Measurements from ENCODE around the gene ADORA2A.

The ADORA2A gene

GRCh38 chr22:24424001-24424900, 3.1 kb upstream of the ADORA2A start:
- Histone ChIP-seq H3K9me2 (replicated peaks; ENCODE audit: control insufficient read depth, low read length) (no peaks in the 10 kb centered on the region), H3K4me2 (ENCODE audit: low read length) (peak overlapping the region; percentile 96), H3K27ac (ENCODE audit: low read depth, low read length) (peak overlapping the region; percentile 12; the same call in 1 of the 2 replicates), H3K79me2 (ENCODE audit: control insufficient read depth, low read length) (peaks cover 44% of the 10 kb centered on the region), H3F3A (ENCODE audit: control insufficient read depth, insufficient read depth) (peaks cover 16% of the 10 kb centered on the region), H3K27me3 (ENCODE audit: control insufficient read depth, low read length) (no peaks in the 10 kb centered on the region), H4K20me1 (ENCODE audit: control insufficient read depth, insufficient read depth, low read depth, low read length) (no peaks in the 10 kb centered on the region), H3K4me3 (ENCODE audit: low read length) (peak overlapping the region; percentile 82), H3K36me3 (ENCODE audit: control insufficient read depth, low read length) (peaks cover 11% of the 10 kb centered on the region), H3K4me1 (ENCODE audit: control insufficient read depth, low read length) (peaks cover 52% of the 10 kb centered on the region), H3K9me3 (ENCODE audit: control insufficient read depth, insufficient read depth, low read length) (no peaks in the 10 kb centered on the region)
- TF ChIP-seq, protein P1, sequence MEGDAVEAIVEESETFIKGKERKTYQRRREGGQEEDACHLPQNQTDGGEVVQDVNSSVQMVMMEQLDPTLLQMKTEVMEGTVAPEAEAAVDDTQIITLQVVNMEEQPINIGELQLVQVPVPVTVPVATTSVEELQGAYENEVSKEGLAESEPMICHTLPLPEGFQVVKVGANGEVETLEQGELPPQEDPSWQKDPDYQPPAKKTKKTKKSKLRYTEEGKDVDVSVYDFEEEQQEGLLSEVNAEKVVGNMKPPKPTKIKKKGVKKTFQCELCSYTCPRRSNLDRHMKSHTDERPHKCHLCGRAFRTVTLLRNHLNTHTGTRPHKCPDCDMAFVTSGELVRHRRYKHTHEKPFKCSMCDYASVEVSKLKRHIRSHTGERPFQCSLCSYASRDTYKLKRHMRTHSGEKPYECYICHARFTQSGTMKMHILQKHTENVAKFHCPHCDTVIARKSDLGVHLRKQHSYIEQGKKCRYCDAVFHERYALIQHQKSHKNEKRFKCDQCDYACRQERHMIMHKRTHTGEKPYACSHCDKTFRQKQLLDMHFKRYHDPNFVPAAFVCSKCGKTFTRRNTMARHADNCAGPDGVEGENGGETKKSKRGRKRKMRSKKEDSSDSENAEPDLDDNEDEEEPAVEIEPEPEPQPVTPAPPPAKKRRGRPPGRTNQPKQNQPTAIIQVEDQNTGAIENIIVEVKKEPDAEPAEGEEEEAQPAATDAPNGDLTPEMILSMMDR (IDR thresholded peaks at IDR 0.05; ENCODE audit: low read depth, low read length, poor library complexity, severe bottlenecking) = no peak
- no peak for TF ChIP-seq EZH2phosphoT487 (IDR thresholded peaks at IDR 0.05; ENCODE audit: borderline replicate concordance, low read length)

DNA sequence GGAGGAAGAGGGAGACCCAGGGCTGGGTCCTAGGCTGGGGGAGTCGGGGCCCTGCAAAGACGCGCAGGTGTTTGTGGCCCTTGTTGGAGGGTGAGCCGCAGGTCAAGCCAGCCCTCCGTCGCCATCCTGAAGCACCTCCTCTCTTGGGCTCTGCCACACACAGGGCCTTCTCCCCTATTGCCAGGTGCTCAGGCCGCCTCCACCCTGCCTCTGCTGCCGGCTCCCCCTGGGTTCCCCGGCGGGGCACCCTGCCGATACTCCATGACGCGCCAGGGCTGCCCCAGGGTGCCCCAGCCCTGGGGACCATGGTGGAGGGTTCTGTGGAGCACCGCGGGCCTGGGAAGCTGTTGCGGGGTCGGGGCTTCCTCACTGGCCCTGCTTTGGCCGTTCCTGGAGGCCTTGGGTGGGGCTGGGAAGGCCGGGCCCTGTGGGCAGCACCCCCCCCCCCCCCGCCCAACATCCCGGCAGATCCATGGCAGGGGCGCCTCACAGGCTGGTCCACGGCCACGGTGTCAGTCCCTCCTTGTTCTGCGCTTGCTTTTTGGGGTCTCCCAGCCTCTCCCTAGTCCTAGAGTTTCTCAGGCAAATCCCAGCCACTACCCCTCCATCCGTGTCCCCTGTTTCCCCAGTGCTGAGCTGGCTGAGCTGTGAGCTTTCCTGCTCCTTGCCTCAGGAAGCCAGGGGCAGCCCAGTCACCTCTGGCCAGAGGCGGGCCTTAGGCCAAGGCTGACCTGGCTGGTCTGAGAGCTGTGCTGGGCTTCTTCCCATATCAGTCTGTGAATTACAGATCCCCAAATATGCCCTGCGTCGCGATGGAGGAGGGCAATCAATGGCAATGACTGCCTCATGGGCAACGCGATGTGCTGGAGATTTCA, 2.3 kb upstream of the ADORA2A start:
- H3F3A ChIP-seq (ENCODE audit: control insufficient read depth, insufficient read depth) = peaks cover 17% of the 10 kb centered on the region
- peaks cover 60% of the 10 kb centered on the region for H3K4me1 ChIP-seq (ENCODE audit: control insufficient read depth, low read length)
- no peak for TF ChIP-seq EZH2phosphoT487 (IDR thresholded peaks at IDR 0.05; ENCODE audit: borderline replicate concordance, low read length)
- TF ChIP-seq, protein P1 (IDR thresholded peaks at IDR 0.05; ENCODE audit: low read depth, low read length, poor library complexity, severe bottlenecking) = no peak
- H3K36me3 ChIP-seq (ENCODE audit: control insufficient read depth, low read length) = peaks cover 18% of the 10 kb centered on the region
- H3K9me2 ChIP-seq (replicated peaks; ENCODE audit: control insufficient read depth, low read length) = no peaks in the 10 kb centered on the region
- no peaks in the 10 kb centered on the region for H3K27me3 ChIP-seq (ENCODE audit: control insufficient read depth, low read length)
- peak overlapping the region; percentile 96 for H3K4me2 ChIP-seq (ENCODE audit: low read length)
- H3K27ac ChIP-seq (ENCODE audit: low read depth, low read length) = peak overlapping the region; percentile 98
- H3K9me3 ChIP-seq (ENCODE audit: control insufficient read depth, insufficient read depth, low read length) = no peaks in the 10 kb centered on the region
- peaks cover 53% of the 10 kb centered on the region for H3K79me2 ChIP-seq (ENCODE audit: control insufficient read depth, low read length)
- H3K4me3 ChIP-seq (ENCODE audit: low read length) = peak overlapping the region; percentile 82
- no peaks in the 10 kb centered on the region for H4K20me1 ChIP-seq (ENCODE audit: control insufficient read depth, insufficient read depth, low read depth, low read length)

GRCh38 chr22:24426436-24426835, 963 bp upstream of the ADORA2A start:
- Histone ChIP-seq H3K4me2 (ENCODE audit: low read length) (peak overlapping the region; percentile 96), H3K4me3 (ENCODE audit: low read length) (peak overlapping the region; percentile 79), H3K79me2 (ENCODE audit: control insufficient read depth, low read length) (peaks cover 66% of the 10 kb centered on the region)

More at GRCh38 chr22:24426436-24426835, 963 bp upstream of the ADORA2A start:
- Histone ChIP-seq H3K4me1 (ENCODE audit: control insufficient read depth, low read length) (peaks cover 73% of the 10 kb centered on the region), H4K20me1 (ENCODE audit: control insufficient read depth, insufficient read depth, low read depth, low read length) (no peaks in the 10 kb centered on the region), H3K9me2 (replicated peaks; ENCODE audit: control insufficient read depth, low read length) (no peaks in the 10 kb centered on the region), H3K36me3 (ENCODE audit: control insufficient read depth, low read length) (peaks cover 18% of the 10 kb centered on the region), H3K27me3 (ENCODE audit: control insufficient read depth, low read length) (no peaks in the 10 kb centered on the region), H3F3A (ENCODE audit: control insufficient read depth, insufficient read depth) (peaks cover 17% of the 10 kb centered on the region), H3K9me3 (ENCODE audit: control insufficient read depth, insufficient read depth, low read length) (no peaks in the 10 kb centered on the region), H3K27ac (ENCODE audit: low read depth, low read length) (peak overlapping the region; percentile 98)
- TF ChIP-seq EZH2phosphoT487 (IDR thresholded peaks at IDR 0.05; ENCODE audit: borderline replicate concordance, low read length) = no peak
- TF ChIP-seq, protein P1 (IDR thresholded peaks at IDR 0.05; ENCODE audit: low read depth, low read length, poor library complexity, severe bottlenecking) = no peak
